D721Med (cell line): Measurements from ENCODE around the gene RPS3A.

Experiments used
- DNase-seq: peaks from one replicate; pipeline ENCODE4 v3.0.0; 2011; ENCODE audit warnings: low spot score; ENCODE audit not compliant: insufficient read length
- FAIRE-seq: peaks from 2 replicates; lab custom pipeline; 2011; peaks lifted over from hg19 to GRCh38; lab: Jason Lieb, UNC
- TF ChIP-seq, protein P1 (sequence below): IDR thresholded peaks from 2 replicates; pipeline ENCODE4 v1.5.1; 2012; ENCODE audit warnings: mild to moderate bottlenecking, control low read depth; ENCODE audit not compliant: insufficient read depth; ENCODE audit errors: missing control alignments

RPS3A gene

DNA sequence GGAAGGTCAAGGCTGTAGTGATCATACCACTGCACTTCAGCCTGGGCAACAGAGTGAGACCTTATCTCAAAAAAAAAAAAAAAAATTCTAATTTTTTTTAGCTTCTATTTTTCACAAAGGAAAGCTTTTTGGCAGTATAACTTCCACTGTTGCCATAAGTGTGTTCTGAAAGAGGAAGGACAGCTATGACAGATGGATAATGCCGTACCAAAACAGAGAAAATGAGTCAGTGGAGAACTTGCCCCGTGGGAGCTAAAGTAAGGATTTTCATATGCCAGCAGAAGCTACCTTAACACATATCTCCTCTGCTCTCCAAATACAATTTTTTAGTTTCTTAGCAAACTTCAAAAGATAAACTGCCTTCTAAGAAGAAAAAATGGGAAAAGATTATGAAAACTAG is 43.7 kb downstream of the RPS3A start:
- TF ChIP-seq, protein P1, sequence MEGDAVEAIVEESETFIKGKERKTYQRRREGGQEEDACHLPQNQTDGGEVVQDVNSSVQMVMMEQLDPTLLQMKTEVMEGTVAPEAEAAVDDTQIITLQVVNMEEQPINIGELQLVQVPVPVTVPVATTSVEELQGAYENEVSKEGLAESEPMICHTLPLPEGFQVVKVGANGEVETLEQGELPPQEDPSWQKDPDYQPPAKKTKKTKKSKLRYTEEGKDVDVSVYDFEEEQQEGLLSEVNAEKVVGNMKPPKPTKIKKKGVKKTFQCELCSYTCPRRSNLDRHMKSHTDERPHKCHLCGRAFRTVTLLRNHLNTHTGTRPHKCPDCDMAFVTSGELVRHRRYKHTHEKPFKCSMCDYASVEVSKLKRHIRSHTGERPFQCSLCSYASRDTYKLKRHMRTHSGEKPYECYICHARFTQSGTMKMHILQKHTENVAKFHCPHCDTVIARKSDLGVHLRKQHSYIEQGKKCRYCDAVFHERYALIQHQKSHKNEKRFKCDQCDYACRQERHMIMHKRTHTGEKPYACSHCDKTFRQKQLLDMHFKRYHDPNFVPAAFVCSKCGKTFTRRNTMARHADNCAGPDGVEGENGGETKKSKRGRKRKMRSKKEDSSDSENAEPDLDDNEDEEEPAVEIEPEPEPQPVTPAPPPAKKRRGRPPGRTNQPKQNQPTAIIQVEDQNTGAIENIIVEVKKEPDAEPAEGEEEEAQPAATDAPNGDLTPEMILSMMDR = no peak
- no peak for DNase-seq
- FAIRE-seq = no peak

DNA sequence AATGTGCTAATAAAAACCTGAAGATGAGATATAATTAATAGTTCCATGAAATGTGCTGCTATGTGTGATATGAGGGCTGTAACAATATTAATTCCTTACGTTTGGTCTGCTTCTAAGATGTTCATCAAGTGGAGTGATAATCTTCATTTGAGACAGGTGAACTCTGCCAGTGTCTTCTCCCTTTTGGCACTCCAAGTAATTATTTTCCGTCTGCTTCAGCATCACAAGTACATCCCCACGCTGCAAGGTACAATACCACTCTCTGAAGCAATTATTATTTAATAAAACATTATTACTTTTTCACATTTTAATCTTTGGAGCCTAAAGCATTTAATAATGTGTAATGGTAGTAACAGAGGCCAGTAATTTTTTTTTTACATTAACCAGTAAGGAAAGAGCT is 44.4 kb downstream of the RPS3A start:
- TF ChIP-seq, protein P1 = no peak
- DNase-seq (no peak), FAIRE-seq (no peak)

DNA sequence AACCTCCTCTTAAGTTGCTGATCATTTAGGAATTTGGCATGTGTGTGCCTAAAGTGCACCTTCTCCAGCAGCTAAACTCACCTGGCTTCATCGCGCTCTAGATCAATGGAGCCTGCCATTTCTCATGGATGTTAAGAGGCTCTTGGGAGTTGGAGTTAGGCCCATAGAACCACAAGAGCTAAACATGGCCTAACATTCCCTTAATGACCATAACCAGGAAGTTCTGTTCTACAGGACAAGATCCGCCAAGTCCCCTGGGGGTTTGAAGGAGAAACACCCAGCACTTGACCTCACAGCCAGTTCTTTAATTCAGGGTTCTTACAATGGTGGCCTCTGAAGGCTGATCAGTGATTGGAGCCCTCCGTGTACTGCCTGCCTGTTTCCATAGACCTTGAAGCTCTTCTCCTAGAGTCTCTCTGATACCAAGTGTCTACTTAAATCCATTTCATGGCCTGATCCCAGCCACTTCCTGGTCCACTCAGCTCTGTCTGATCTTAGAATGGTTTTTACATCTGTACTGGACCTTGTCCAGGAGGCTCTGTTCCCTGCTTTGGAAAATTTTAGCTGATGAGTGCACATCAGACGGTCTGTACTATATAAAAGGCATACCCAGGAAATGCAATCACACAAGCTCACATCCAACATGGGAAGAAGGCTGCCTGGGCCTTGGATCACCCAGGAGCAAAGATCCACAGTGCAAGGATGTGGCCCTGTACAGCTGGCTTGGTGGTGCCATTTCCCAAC is 45.1 kb downstream of the RPS3A start:
- TF ChIP-seq, protein P1 = no peak
- DNase-seq = no peak
- FAIRE-seq = no peak

DNA sequence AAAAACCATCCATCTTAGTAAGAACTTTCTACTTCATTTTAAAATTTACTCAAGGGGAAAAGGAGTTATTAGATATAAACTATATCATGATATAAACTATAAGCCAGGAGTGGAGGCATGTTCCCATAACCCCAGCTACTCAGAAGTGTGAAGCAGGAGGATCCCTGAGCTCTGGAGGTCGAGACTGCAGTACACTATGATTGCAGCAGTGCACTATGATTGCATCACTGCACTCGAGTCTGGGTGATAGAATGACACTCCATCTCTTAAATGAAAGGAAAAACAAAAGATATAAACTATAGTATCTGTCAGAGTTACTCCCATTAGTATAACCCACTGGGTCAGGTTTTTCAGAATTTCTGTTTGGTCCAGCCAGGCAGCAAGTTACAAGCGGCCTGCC is 47.6 kb downstream of the RPS3A start:
- TF ChIP-seq, protein P1 = no peak
- no peak for DNase-seq
- FAIRE-seq = no peak

DNA sequence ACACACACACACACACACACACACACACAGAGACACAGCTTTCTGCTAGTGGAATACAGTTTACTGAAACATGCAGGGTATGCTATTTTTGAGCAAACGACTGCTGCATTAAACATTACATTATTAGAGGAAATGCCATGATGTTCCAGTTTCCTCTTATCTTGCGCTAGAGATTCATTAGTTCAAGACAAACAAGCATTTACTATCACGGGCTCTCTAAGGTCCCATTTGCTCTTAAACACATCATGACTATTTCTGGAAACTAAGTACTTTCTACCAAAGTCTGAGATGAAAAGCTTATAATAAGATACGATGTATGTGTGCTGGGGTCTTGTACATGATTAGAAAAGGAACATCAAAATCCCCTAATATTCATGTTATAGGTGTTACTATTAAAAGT is 48.8 kb downstream of the RPS3A start:
- no peak for FAIRE-seq
- DNase-seq = no peak
- TF ChIP-seq, protein P1 = no peak

DNA sequence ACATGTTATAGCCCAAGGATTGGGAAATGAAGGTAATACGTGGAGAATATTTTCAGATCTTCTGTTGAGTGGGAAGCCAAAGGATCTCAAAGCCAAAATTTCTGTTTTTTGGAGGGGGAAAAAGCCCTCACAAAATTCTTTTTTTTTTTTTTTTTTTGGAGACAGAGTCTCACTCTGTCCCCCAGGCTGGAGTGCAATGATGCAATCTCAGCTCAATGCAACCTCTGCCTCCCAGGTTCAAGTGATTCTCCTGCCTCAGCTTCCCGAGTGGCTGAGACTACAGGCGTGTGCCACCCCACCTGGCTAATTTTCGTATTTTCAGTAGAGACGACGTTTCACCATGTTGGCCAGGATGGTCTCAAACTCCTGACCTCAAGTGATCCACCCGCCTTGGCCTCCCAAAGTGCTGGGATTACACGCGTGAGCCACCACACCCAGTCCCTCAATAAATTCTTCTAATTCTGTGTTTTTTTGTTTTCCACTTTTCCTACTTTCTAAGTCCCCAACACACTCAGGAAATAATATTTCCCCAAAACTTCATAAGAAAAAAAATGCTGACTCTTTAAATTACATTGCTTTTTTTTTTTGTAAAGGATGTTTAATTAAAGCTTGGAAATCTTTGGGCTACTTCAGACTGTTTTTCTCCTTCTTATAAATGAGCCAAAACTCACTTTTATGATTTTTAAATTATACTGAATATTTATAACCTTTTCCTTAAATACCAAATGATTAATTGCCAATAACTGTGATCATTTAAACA is 51.6 kb downstream of the RPS3A start:
- TF ChIP-seq, protein P1 = no peak
- no peak for FAIRE-seq
- DNase-seq = no peak

DNA sequence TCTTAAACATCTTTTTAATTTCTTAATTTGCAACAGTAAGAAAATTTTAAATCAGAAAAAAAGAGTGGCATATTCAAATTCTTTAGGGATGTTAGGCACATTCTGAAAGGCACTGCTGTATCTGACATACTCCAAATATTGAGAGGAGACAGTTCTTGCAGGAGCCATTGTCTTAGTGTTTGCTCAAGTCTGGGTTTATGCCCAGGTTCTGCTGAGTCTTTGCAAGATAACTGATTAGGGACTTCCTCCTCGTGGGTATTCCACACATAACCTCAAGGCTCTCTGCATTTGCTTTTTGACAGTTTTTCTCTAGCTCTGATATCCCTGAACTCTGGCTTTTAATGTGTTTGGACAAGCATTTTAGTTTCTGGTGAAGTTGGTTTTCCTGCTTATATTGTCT is 52.6 kb downstream of the RPS3A start:
- DNase-seq (no peak), FAIRE-seq (peak; percentile 38)
- TF ChIP-seq, protein P1 = no peak
